ENCODE results near the gene MMP28. TPM values are rescaled to one million over a fixed set of nuclear protein-coding genes. Genes with fewer than 3 reads are reported as not detected.

The MMP28 gene
- total RNA-seq, 1 experiment from 2014 or later: not detected

GRCh38 chr17:35738519-35739133 is 56.8 kb downstream of the MMP28 start:
- Histone ChIP-seq H4K8ac (replicated peaks; ENCODE audit: insufficient read length, low read depth, low read length) (no peak overlapping the region), H3K4me2 (ENCODE audit: insufficient read depth, insufficient read length, low read length) (no peak overlapping the region), H3K27me3 (ENCODE audit: insufficient read depth, low read length) (peaks cover 17% of the 10 kb centered on the region; the same call in 1 of the 2 replicates), H2BK15ac (ENCODE audit: low read depth, low read length) (no peak overlapping the region), H3K18ac (ENCODE audit: insufficient read length, low read depth, low read length) (no peak overlapping the region), H4K91ac (ENCODE audit: insufficient read length, low read depth, low read length) (no peak overlapping the region), H3K14ac (ENCODE audit: insufficient read depth, low read length) (no peak overlapping the region), H3K23me2 (ENCODE audit: insufficient read length, low read depth, low read length, poor library complexity, severe bottlenecking) (peaks cover 4% of the 10 kb centered on the region), H3K9me3 (ENCODE audit: control insufficient read depth, low read depth, low read length) (no peaks in the 10 kb centered on the region), H3K4ac (ENCODE audit: low read depth, low read length) (no peak overlapping the region), H2AK5ac (ENCODE audit: insufficient read length, low read length) (no peak overlapping the region), H2AFZ (ENCODE audit: low read length) (no peak overlapping the region), H2BK12ac (ENCODE audit: insufficient read length, low read depth, low read length) (no peak overlapping the region), H3K79me1 (ENCODE audit: insufficient read depth, low read depth, low read length, poor library complexity, severe bottlenecking) (no peaks in the 10 kb centered on the region), H2BK5ac (ENCODE audit: insufficient read length, low read length) (no peak overlapping the region), H3K27ac (ENCODE audit: insufficient read length, low read depth, low read length) (no peak overlapping the region), H3K79me2 (ENCODE audit: insufficient read depth, low read length) (no peaks in the 10 kb centered on the region), H2BK20ac (ENCODE audit: low read depth, low read length, poor library complexity, severe bottlenecking) (no peak overlapping the region), H3K4me1 (ENCODE audit: insufficient read depth, low read length) (no peaks in the 10 kb centered on the region), H3K9ac (ENCODE audit: extremely low read depth, insufficient read length, low read length) (no peak overlapping the region), H3K23ac (ENCODE audit: insufficient read length, low read depth, low read length) (no peak overlapping the region), H3K56ac (ENCODE audit: insufficient read length, low read depth, low read length) (no peak overlapping the region), H4K20me1 (ENCODE audit: control insufficient read depth, insufficient read depth, insufficient read length) (no peaks in the 10 kb centered on the region), H4K5ac (ENCODE audit: insufficient read length, low read depth, low read length) (no peak overlapping the region), H3T11ph (ENCODE audit: low read length) (no peak overlapping the region), H2BK120ac (ENCODE audit: low read depth, low read length, poor library complexity, severe bottlenecking) (no peak overlapping the region)
- no peak overlapping the region for H3K4me3 Mint-ChIP-seq
- peaks cover 70% of the 10 kb centered on the region for H3K27me3 Mint-ChIP-seq (ENCODE audit: low read depth)
- peaks cover 0 to 6% of the 10 kb centered on the region in 2 experiments; a peak in 2 of 5 replicates for H3K9me3 Mint-ChIP-seq
- TF ChIP-seq CTCF (conservative IDR thresholded peaks at IDR 0.05): no peak
- H3K4me1 Mint-ChIP-seq: peaks cover 5 to 11% of the 10 kb centered on the region in 2 experiments
- no peak for DNase-seq
- no peaks in the 10 kb centered on the region; a peak in 1 of 7 replicates for H3K36me3 Mint-ChIP-seq (ENCODE audit: insufficient read depth in 1 of 3, low read depth in 3 of 3)
- no CpG with 5 or more reads among the region's 5 CpGs for WGBS (ENCODE audit: extremely low coverage, insufficient read length, low lambda C conversion rate)
- no peak overlapping the region; a peak in 1 of 7 replicates for H3K27ac Mint-ChIP-seq

All from H9 (cell line).